Smooth muscle cell (in vitro differentiated cells): ENCODE results near the gene SPAG6. TPM values are rescaled to one million over a fixed set of nuclear protein-coding genes. Genes with fewer than 3 reads are reported as not detected.
A peak's percentile ranks its signal among the peaks of the same experiment; 100 is the strongest.

Experiments used
- DNase-seq: peaks from one replicate; lab custom pipeline; 2025; ENCODE audit not compliant: unreplicated experiment; lab: John Stamatoyannopoulos, UW
- H2AFZ ChIP-seq: fragments of 200-600 bp; sonication (generic); 2 replicates; pipeline ENCODE4 v1.6.0; 2016; ENCODE audit warnings: antibody characterized with exemption, low read depth, mild to moderate bottlenecking
- H3F3A ChIP-seq: fragments of 200-600 bp; sonication (generic); 2 replicates; pipeline ENCODE4 v1.6.0; 2017; ENCODE audit warnings: antibody characterized with exemption, low read depth
- H3K27ac ChIP-seq: fragments of 200-600 bp; sonication (generic); 2 replicates; pipeline ENCODE4 v1.5.1; 2016; ENCODE audit warnings: low read depth, mild to moderate bottlenecking
- H3K27me3 ChIP-seq: fragments of 200-600 bp; sonication (generic); 2 replicates; pipeline ENCODE4 v1.6.1; 2016; ENCODE audit warnings: low read depth, mild to moderate bottlenecking
- H3K36me3 ChIP-seq: fragments of 200-600 bp; sonication (generic); 2 replicates; pipeline ENCODE4 v1.5.1; 2016; ENCODE audit warnings: low read depth
- H3K4me1 ChIP-seq: fragments of 200-600 bp; sonication (generic); 2 replicates; pipeline ENCODE4 v1.5.1; 2016; ENCODE audit warnings: low read depth
- H3K4me2 ChIP-seq: fragments of 200-600 bp; sonication (generic); 2 replicates; pipeline ENCODE4 v1.6.0; 2016; ENCODE audit warnings: mild to moderate bottlenecking
- H3K4me3 ChIP-seq: fragments of 200-600 bp; sonication (generic); 2 replicates; pipeline ENCODE4 v1.5.1; 2016; ENCODE audit warnings: mild to moderate bottlenecking
- H3K79me2 ChIP-seq: fragments of 200-600 bp; sonication (generic); 2 replicates; pipeline ENCODE4 v1.6.0; 2016; ENCODE audit warnings: low read depth, mild to moderate bottlenecking
- H3K9ac ChIP-seq: fragments of 200-600 bp; sonication (generic); 2 replicates; pipeline ENCODE4 v1.6.0; 2016; ENCODE audit warnings: low read depth
- H3K9me3 ChIP-seq: fragments of 200-600 bp; sonication (generic); replicated peaks from 2 replicates; pipeline ENCODE4 v1.5.1; 2016; ENCODE audit warnings: low read depth
- H4K20me1 ChIP-seq: fragments of 200-600 bp; sonication (generic); 2 replicates; pipeline ENCODE4 v1.6.0; 2016; ENCODE audit warnings: low read depth
- whole genome bisulfite sequencing: methylation state at CpG from one replicate; pipeline ENCODE4 v1.1.7; 2016; ENCODE audit warnings: low lambda C conversion rate; 5-methylcytosine and 5-hydroxymethylcytosine counted together
- polyA plus RNA-seq: library from polyadenylated mRNA; unstranded; fragments of >200 nt; fragmentation: Nextera tagmentation; extraction: Ambion mirVana; gene quantifications from 2 replicates; pipeline ENCODE4 v1.2.1, GENCODE V29; 2016
- total RNA-seq: library from RNA; depleted of rRNA; stranded (reverse); fragments of >200 nt; gene quantifications from 2 replicates; pipeline ENCODE4 v1.2.3, GENCODE V29; 2014
- TF ChIP-seq, protein P1 (sequence below): fragments of 200-600 bp; sonication (generic); IDR thresholded peaks from 2 replicates; pipeline ENCODE4 v1.5.1; 2017; ENCODE audit warnings: borderline replicate concordance, mild to moderate bottlenecking, antibody characterized with exemption; ENCODE audit not compliant: insufficient read depth, poor library complexity, severe bottlenecking

Gene SPAG6
- total and polyA plus RNA-seq, 2 experiments from 2014 or later, result 0.61 TPM; not detected in 1

DNA sequence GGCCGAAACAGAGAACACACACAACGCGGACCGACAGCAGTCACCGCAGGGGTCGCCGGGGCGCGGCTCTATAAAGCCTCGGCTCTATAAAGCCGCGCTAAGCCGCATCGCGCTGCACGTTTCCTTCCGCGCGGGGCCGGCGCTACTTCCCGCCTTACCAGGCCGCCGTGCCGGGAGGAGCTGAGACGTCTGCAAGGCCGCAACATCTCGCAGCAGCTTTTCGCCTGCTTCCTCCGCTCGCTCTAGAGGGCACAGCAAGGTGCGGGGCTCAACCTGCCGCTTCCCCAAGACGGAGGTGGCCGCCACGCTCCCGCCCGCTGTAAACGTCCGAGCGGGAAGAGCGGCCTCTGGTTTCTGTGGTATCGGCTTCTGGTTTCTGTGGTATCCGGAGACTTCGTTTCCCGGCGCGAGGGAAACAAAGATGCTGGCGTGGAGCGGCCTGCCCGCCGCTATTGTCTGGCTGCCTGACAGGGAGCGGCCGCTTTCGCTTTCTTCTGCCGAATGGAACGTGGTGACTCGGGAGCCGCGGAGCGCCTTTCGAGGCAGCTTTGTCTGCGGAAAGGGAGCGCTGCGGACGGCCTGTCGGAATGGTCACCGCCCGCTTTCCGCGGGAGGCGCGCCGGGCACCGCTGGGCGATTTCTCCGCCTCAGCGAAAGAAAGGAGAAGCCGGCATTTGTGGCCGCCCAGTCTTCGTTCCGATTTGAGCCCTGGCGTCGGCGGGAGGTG lies 91.8 kb downstream of the SPAG6 start:
- Histone ChIP-seq H3K9ac (peak overlapping the region; percentile 87), H3K4me1 (peaks cover 12% of the 10 kb centered on the region), H3K27me3 (no peaks in the 10 kb centered on the region), H3F3A (peaks cover 16% of the 10 kb centered on the region), H3K27ac (peak overlapping the region; percentile 79), H3K79me2 (no peaks in the 10 kb centered on the region), H3K36me3 (no peaks in the 10 kb centered on the region), H2AFZ (peak overlapping the region; percentile 100), H3K4me2 (peak overlapping the region; percentile 96), H4K20me1 (no peaks in the 10 kb centered on the region), H3K9me3 (no peaks in the 10 kb centered on the region), H3K4me3 (peak overlapping the region; percentile 89)
- WGBS, result 2% methylated on average over 85 of the region's 85 CpGs
- TF ChIP-seq, protein P1, sequence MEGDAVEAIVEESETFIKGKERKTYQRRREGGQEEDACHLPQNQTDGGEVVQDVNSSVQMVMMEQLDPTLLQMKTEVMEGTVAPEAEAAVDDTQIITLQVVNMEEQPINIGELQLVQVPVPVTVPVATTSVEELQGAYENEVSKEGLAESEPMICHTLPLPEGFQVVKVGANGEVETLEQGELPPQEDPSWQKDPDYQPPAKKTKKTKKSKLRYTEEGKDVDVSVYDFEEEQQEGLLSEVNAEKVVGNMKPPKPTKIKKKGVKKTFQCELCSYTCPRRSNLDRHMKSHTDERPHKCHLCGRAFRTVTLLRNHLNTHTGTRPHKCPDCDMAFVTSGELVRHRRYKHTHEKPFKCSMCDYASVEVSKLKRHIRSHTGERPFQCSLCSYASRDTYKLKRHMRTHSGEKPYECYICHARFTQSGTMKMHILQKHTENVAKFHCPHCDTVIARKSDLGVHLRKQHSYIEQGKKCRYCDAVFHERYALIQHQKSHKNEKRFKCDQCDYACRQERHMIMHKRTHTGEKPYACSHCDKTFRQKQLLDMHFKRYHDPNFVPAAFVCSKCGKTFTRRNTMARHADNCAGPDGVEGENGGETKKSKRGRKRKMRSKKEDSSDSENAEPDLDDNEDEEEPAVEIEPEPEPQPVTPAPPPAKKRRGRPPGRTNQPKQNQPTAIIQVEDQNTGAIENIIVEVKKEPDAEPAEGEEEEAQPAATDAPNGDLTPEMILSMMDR, result peak; percentile 7
- peak; percentile 47 for DNase-seq

DNA sequence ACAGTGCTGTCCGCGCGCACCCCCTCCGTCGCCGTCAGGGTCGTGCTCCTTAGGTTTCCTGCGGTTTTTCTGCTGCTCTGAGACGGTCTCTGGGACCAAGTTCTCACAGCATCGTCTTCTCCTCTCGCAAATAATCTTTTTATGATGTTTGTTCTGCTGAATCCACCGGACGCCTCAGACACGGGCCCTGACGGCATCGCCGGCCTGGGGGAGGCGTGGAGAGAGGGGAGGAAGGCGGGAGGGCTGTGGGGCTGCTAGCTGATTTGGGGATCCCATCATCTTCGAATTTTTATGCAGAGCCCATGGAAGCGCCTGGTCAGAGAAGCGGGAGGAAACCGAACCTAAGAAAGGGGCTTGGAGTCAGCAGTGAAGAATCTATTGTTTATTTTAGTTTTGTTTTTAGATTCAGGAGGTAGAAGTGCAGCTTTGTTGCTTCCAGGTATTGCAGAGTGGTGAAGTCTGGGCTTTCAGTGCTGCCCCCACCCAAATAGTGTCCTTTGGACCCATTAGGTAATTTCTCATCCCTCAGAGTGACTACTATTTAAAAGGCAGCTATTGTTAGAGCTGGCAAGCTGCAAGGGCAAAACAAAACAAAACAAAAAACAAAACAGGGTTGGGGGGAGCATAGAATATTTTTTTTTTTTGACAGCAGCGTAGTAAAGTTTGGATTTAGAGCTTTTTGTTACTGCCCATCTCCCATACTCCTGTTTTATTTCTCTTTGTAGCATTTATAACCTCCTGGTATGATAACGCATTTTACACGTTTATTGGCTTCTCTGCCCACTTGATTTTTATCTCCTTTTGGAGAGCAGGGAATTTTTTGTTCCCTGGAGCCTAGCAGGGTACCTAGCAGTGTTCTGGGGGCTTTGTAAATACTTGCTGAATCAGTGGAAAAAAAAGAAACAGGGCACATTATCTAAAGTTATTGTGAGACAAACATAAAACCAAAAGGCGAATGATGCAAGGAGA lies 92.6 kb downstream of the SPAG6 start:
- DNase-seq, result no peak
- TF ChIP-seq, protein P1, result no peak

DNA sequence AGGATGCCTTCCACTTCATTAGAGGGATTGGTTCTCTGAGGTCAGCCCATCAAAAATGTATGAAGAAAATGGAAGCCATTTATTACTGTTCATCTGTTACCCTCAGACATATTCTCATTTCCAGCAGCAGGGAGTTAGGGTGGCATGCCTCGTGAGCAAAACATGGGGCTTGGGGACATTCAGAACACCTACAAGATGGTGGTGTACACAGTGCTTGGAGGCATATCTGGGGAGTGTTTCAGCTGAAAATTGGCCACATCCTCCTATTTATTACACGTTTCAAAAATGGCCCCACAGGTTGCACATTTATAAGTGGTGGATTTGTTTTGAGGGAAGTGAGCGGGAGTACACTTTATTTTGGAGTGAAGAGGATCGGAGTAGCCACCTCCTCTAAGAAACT lies 93.4 kb downstream of the SPAG6 start:
- no peak overlapping the region for H3K27ac ChIP-seq
- peak overlapping the region; percentile 89 for H3K4me3 ChIP-seq
- no peaks in the 10 kb centered on the region for H4K20me1 ChIP-seq
- H3F3A ChIP-seq, result peaks cover 16% of the 10 kb centered on the region
- peaks cover 12% of the 10 kb centered on the region for H3K4me1 ChIP-seq
- TF ChIP-seq, protein P1, result no peak
- no peak overlapping the region for H2AFZ ChIP-seq
- no peak for DNase-seq
- no peaks in the 10 kb centered on the region for H3K9me3 ChIP-seq
- H3K9ac ChIP-seq, result no peak overlapping the region
- no peaks in the 10 kb centered on the region for H3K79me2 ChIP-seq
- 85% methylated on average over 4 of the region's 4 CpGs for WGBS
- H3K27me3 ChIP-seq, result no peaks in the 10 kb centered on the region
- H3K4me2 ChIP-seq, result peak overlapping the region; percentile 96
- no peaks in the 10 kb centered on the region for H3K36me3 ChIP-seq

More for the DNA sequence above, 92.6 kb downstream of the SPAG6 start:
- Histone ChIP-seq H3K4me1 (peaks cover 12% of the 10 kb centered on the region), H3K4me3 (peak overlapping the region; percentile 89), H4K20me1 (no peaks in the 10 kb centered on the region), H3K27ac (peak overlapping the region; percentile 79), H3K4me2 (peak overlapping the region; percentile 96), H3K36me3 (no peaks in the 10 kb centered on the region), H3K27me3 (no peaks in the 10 kb centered on the region), H3K9ac (peak overlapping the region; percentile 87), H3K9me3 (no peaks in the 10 kb centered on the region), H3K79me2 (no peaks in the 10 kb centered on the region), H3F3A (peaks cover 16% of the 10 kb centered on the region), H2AFZ (peak overlapping the region; percentile 100)
- WGBS, result 12% methylated on average over 26 of the region's 27 CpGs
